Measurements from ENCODE around the gene ZNF213.

Gene ZNF213

GRCh38 chr16:3134338-3135125 lies at the start of gene ZNF213:
ZNF213 (plus strand) TSS chr16:3135029; CDS start chr16:3137281, 2,252 bp downstream.
- peak; percentile 79 to 91 for DNase-seq (ENCODE audit: low read depth in 2 of 2)

GRCh38 chr16:3085868-3086595 lies 48.8 kb upstream of the ZNF213 start:
- no peak for DNase-seq (ENCODE audit: low read depth in 2 of 2)

GRCh38 chr16:3086596-3087242 lies 48.1 kb upstream of the ZNF213 start:
- DNase-seq (ENCODE audit: low read depth in 2 of 2) = no peak

- no peak for DNase-seq (ENCODE audit: low read depth in 2 of 2)
Observed at GRCh38 chr16:3087243-3088235, 47.3 kb upstream of the ZNF213 start.

GRCh38 chr16:3088450-3088849 lies 46.4 kb upstream of the ZNF213 start:
- no peak for DNase-seq (ENCODE audit: low read depth in 2 of 2)

GRCh38 chr16:3088925-3089716 lies 45.7 kb upstream of the ZNF213 start:
- no peak for DNase-seq (ENCODE audit: low read depth in 2 of 2)

GRCh38 chr16:3089717-3090592 lies 44.9 kb upstream of the ZNF213 start:
- no peak for DNase-seq (ENCODE audit: low read depth in 2 of 2)

- no peak for DNase-seq (ENCODE audit: low read depth in 2 of 2)
Observed at GRCh38 chr16:3091551-3091950, 43.3 kb upstream of the ZNF213 start.

GRCh38 chr16:3092501-3092941 lies 42.3 kb upstream of the ZNF213 start:
- DNase-seq (ENCODE audit: low read depth in 2 of 2) = no peak

GRCh38 chr16:3094289-3095027 lies 40.4 kb upstream of the ZNF213 start:
- no peak for DNase-seq (ENCODE audit: low read depth in 2 of 2)

- DNase-seq (ENCODE audit: low read depth in 2 of 2) = no peak
Observed at GRCh38 chr16:3095869-3096268, 39.0 kb upstream of the ZNF213 start.

- DNase-seq (ENCODE audit: low read depth in 2 of 2) = no peak
Observed at GRCh38 chr16:3096362-3096761, 38.5 kb upstream of the ZNF213 start.

GRCh38 chr16:3097266-3097665 lies 37.6 kb upstream of the ZNF213 start:
- DNase-seq (ENCODE audit: low read depth in 2 of 2) = no peak

- no peak for DNase-seq (ENCODE audit: low read depth in 2 of 2)
Observed at GRCh38 chr16:3098459-3099394, 36.1 kb upstream of the ZNF213 start, which contains the start of gene ZSCAN10. ZSCAN10 (minus strand) TSS chr16:3099294; CDS start chr16:3092937, 6,357 bp downstream.

GRCh38 chr16:3099395-3099731 lies 35.5 kb upstream of the ZNF213 start:
- no peak for DNase-seq (ENCODE audit: low read depth in 2 of 2)

GRCh38 chr16:3099732-3100499 lies 34.9 kb upstream of the ZNF213 start:
- peak; percentile 81 to 86 for DNase-seq (ENCODE audit: low read depth in 2 of 2)
